Activated naive CD8-positive, alpha-beta T cell treated with anti-CD3 and anti-CD28 coated beads, Interleukin-2, amount 50 U/mL, for 24 hours (primary cell): ENCODE results near the gene TSEN2.
A peak's percentile ranks its signal among the peaks of the same experiment; 100 is the strongest.

ENCODE experiments used
- ATAC-seq: fragments of 150-1000 bp; cut with Tn5 transposase; one replicate; pipeline ENCODE4 v1.10.0; 2021
- DNase-seq: peaks from one replicate; pipeline ENCODE4 v3.0.0; 2021
- H3K27ac Mint-ChIP-seq: one replicate; pipeline ENCODE4 v1.8.0; 2021; ENCODE audit warnings: mild to moderate bottlenecking, mixed read lengths
- H3K27me3 Mint-ChIP-seq: one replicate; pipeline ENCODE4 v1.8.0; 2021; ENCODE audit warnings: mixed read lengths
- H3K36me3 Mint-ChIP-seq: one replicate; pipeline ENCODE4 v1.8.0; 2021; ENCODE audit warnings: low read depth, mixed read lengths
- H3K4me1 Mint-ChIP-seq: one replicate; pipeline ENCODE4 v1.8.0; 2021; ENCODE audit warnings: mixed read lengths
- H3K4me3 Mint-ChIP-seq: one replicate; pipeline ENCODE4 v1.8.0; 2021; ENCODE audit warnings: mild to moderate bottlenecking, moderate library complexity, mixed read lengths
- H3K9me3 Mint-ChIP-seq: one replicate; pipeline ENCODE4 v1.8.0; 2021; ENCODE audit warnings: mixed read lengths

Gene TSEN2

DNA sequence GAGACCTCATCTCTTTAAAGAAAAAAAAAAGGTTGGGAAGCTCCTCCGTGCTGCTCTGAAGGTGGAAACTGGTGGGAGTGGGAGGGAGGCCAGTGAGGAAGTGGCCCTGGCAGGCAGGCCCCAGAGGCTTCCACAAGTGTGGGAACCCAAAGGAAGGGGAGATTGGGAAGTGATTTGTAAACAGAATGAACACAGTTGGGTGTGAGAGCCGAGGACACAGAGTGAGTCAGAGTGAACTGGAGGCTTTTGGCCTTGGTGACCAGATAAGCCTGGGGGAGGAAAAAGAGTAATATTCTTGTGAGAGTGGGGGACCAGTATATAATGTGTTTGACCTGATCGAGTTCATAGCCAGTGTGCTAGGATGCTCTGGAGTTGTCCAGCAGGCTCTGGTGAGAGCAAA lies 95.6 kb downstream of the TSEN2 start:
- H3K4me3 Mint-ChIP-seq: no peak overlapping the region
- peaks cover 3% of the 10 kb centered on the region for H3K9me3 Mint-ChIP-seq
- peak overlapping the region; percentile 57 for H3K27ac Mint-ChIP-seq
- no peak for ATAC-seq
- H3K27me3 Mint-ChIP-seq: no peaks in the 10 kb centered on the region
- peaks cover 59% of the 10 kb centered on the region for H3K36me3 Mint-ChIP-seq
- DNase-seq: no peak
- no peaks in the 10 kb centered on the region for H3K4me1 Mint-ChIP-seq

DNA sequence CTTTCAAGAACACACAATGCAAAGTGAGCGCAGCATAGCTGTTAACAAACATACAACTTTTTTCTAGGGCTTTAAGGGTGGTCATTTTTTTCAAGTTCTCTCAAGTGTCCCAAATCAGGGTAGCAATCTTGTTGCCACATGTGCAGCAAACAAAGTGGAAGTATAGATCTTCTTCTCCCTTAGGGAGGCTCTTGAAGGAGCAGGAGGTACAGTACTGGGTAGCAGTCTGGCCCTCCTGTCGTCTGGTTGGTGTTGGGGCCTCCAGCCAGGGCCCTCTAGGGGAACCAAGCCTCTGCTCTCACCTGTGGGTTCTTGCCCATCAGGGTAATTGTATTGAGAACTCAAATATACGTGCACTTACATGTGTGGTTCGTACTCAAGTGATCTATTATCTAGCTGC lies 98.5 kb downstream of the TSEN2 start:
- H3K27me3 Mint-ChIP-seq: no peaks in the 10 kb centered on the region
- H3K36me3 Mint-ChIP-seq: peaks cover 48% of the 10 kb centered on the region
- DNase-seq (no peak), ATAC-seq (no peak)
- no peaks in the 10 kb centered on the region for H3K4me1 Mint-ChIP-seq
- no peak overlapping the region for H3K4me3 Mint-ChIP-seq
- no peaks in the 10 kb centered on the region for H3K9me3 Mint-ChIP-seq
- no peak overlapping the region for H3K27ac Mint-ChIP-seq
